B cell (primary cell): ENCODE results near the gene ERBB2. TPM values are rescaled to one million over a fixed set of nuclear protein-coding genes. Genes with fewer than 3 reads are reported as not detected.
A peak's percentile ranks its signal among the peaks of the same experiment; 100 is the strongest.

Experiments used
- ATAC-seq: fragments of 200-7000 bp; cut with Tn5 transposase; one replicate; pipeline ENCODE4 v1.10.0; 2021; ENCODE audit warnings: low read depth, mild to moderate bottlenecking, moderate number of reproducible peaks, moderate library complexity
- CTCF ChIA-PET: fragments of 350-600 bp; sonication (Branson Sonifier 250); formaldehyde crosslinking; loops from one replicate; lab custom pipeline; 2021; ENCODE audit warnings: antibody characterized with exemption, inconsistent platforms; lab: Charles Lee
- POLR2A ChIA-PET: fragments of 350-600 bp; sonication (Branson Sonifier 250); formaldehyde crosslinking; loops from one replicate; lab custom pipeline; 2021; ENCODE audit warnings: antibody characterized with exemption; lab: Charles Lee
- DNase-seq: peaks from one replicate; pipeline ENCODE4 v3.0.0; 2013
- H2AFZ ChIP-seq: 2 replicates; pipeline ENCODE4 v1.6.1; 2012; ENCODE audit warnings: mild to moderate bottlenecking, low read depth, low read length; ENCODE audit not compliant: insufficient read depth, poor library complexity, severe bottlenecking
- H3K27ac ChIP-seq, 2 donors: 1 replicate in 1 of 2; 2 replicates in 1 of 2; pipeline ENCODE4 v1.5.1; 2012 to 2013; ENCODE audit warnings: low read length in 2 of 2, mild to moderate bottlenecking in 2 of 2, moderate library complexity in 1 of 2
- H3K27me3 ChIP-seq, 4 experiments: fragments of 200-600 bp in 1 of 4; sonication (generic) in 1 of 4; replicated peaks in 1 of 4; 1 replicate in 2 of 4; 2 replicates in 2 of 4; pipeline versions ENCODE4 v1.6.1 to v1.7.0; 2013 to 2016; ENCODE audit warnings: low read length in 3 of 4, mild to moderate bottlenecking in 2 of 4, mixed read lengths in 1 of 4, moderate library complexity in 1 of 4; ENCODE audit not compliant: insufficient read depth in 4 of 4, control insufficient read depth in 3 of 4; ENCODE audit errors: control extremely low read depth in 1 of 4
- H3K36me3 ChIP-seq, 2 experiments: replicated peaks in 1 of 2; 1 replicate in 1 of 2; 2 replicates in 1 of 2; pipeline versions ENCODE4 v1.6.1 to v1.7.1; 2013; ENCODE audit warnings: low read length in 1 of 2; ENCODE audit not compliant: insufficient read depth in 2 of 2, control insufficient read depth in 1 of 2; ENCODE audit errors: control extremely low read depth in 1 of 2, extremely low read depth in 1 of 2
- H3K4me1 ChIP-seq, 2 donors: fragments of 200-600 bp in 1 of 2; sonication (generic) in 1 of 2; 1 replicate in 1 of 2; 2 replicates in 1 of 2; pipeline versions ENCODE4 v1.5.1 to v1.6.1; 2013 to 2017; ENCODE audit warnings: low read length in 2 of 2; ENCODE audit not compliant: control insufficient read depth in 2 of 2, insufficient read depth in 2 of 2
- H3K4me2 ChIP-seq: replicated peaks from 2 replicates; pipeline ENCODE3; 2012; ENCODE audit warnings: mild to moderate bottlenecking, low read depth, low read length; ENCODE audit not compliant: poor library complexity, severe bottlenecking
- H3K4me3 ChIP-seq, 5 experiments: fragments of 200-600 bp in 1 of 5; sonication (generic) in 1 of 5; 1 replicate in 3 of 5; 2 replicates in 2 of 5; pipeline versions ENCODE4 v1.5.1 to v1.7.0; 2011 to 2016; ENCODE audit warnings: low read length in 4 of 5, mild to moderate bottlenecking in 4 of 5, low read depth in 2 of 5, control low read depth in 1 of 5, moderate library complexity in 1 of 5; ENCODE audit not compliant: insufficient read depth in 1 of 5; ENCODE audit errors: control extremely low read depth in 1 of 5, extremely low read depth in 1 of 5
- H3K79me2 ChIP-seq: fragments of 200-600 bp; sonication (generic); one replicate; pipeline ENCODE4 v1.6.0; 2016; ENCODE audit warnings: low read length; ENCODE audit not compliant: control insufficient read depth, insufficient read depth
- H3K9ac ChIP-seq: fragments of 200-600 bp; sonication (generic); 2 replicates; pipeline ENCODE4 v1.6.1; 2017; ENCODE audit warnings: mild to moderate bottlenecking, low read length, moderate library complexity
- H3K9me3 ChIP-seq, 3 donors: one replicate each; pipeline versions ENCODE4 v1.6.1 to v1.7.1; 2013; ENCODE audit warnings: low read length in 2 of 3; ENCODE audit not compliant: control insufficient read depth in 2 of 3, insufficient read depth in 1 of 3; ENCODE audit errors: control extremely low read depth in 1 of 3
- H4K20me1 ChIP-seq: 2 replicates; pipeline ENCODE4 v1.6.0; 2012; ENCODE audit warnings: mild to moderate bottlenecking, low read length; ENCODE audit not compliant: insufficient read depth, control insufficient read depth, poor library complexity, severe bottlenecking
- H3K27ac Mint-ChIP-seq: one replicate; pipeline ENCODE4 v1.8.0; 2021; ENCODE audit warnings: mixed read lengths
- H3K27me3 Mint-ChIP-seq: one replicate; pipeline ENCODE4 v1.8.0; 2021; ENCODE audit warnings: mixed read lengths
- H3K4me1 Mint-ChIP-seq: one replicate; pipeline ENCODE4 v1.8.0; 2021; ENCODE audit warnings: mixed read lengths
- H3K4me3 Mint-ChIP-seq: one replicate; pipeline ENCODE4 v1.8.0; 2021; ENCODE audit warnings: mixed read lengths
- H3K9me3 Mint-ChIP-seq: one replicate; pipeline ENCODE4 v1.8.0; 2022; ENCODE audit warnings: mixed read lengths; ENCODE audit not compliant: insufficient read depth
- CTCF ChIP-seq: fragments of 200-600 bp; IDR thresholded peaks from one replicate; pipeline ENCODE4 v1.8.0; 2022; ENCODE audit warnings: antibody characterized with exemption, mild to moderate bottlenecking
- EZH2 ChIP-seq: IDR thresholded peaks from 2 replicates; pipeline ENCODE4 v1.6.1; 2012; ENCODE audit warnings: borderline replicate concordance, low read depth, mild to moderate bottlenecking, moderate library complexity, low read length; ENCODE audit not compliant: insufficient read depth, poor library complexity, severe bottlenecking
- WGBS: methylation state at CpG from one replicate; pipeline ENCODE4 v1.1.5; 2013; ENCODE audit warnings: missing lambda C conversion rate; ENCODE audit not compliant: insufficient coverage; 5-methylcytosine and 5-hydroxymethylcytosine counted together
- intact Hi-C: fragments of 100-400 bp; cut with micrococcal nuclease; formaldehyde crosslinking; loops from one replicate; pipeline ENCODE4 v1.10.0; 2022
- polyA plus RNA-seq: library from polyadenylated mRNA; depleted of rRNA; stranded (reverse); fragments of >200 nt; gene quantifications from 2 replicates; pipeline ENCODE4 v1.2.3, GENCODE V29; 2012
- total RNA-seq, 2 donors: library from RNA; stranded (reverse); fragments of 120-200 nt in 1 of 2; gene quantifications; 1 replicate in 1 of 2; 2 replicates in 1 of 2; pipeline versions ENCODE4 v1.2.3 to v1.2.4, GENCODE V29; 2013 to 2022

Gene ERBB2
- total and polyA plus RNA-seq, 2 donors (not counting 1 experiment from before 2014, with no cell fraction given), result 3.2 to 8.4 TPM

GRCh38 chr17:39736319-39737165, 36.7 kb downstream of the ERBB2 start:
- H3K79me2 ChIP-seq, result peaks cover 2% of the 10 kb centered on the region
- H3K9me3 ChIP-seq, result peaks cover 0 to 7% (median 0%) of the 10 kb centered on the region in 3 donors
- H3K9ac ChIP-seq, result no peak overlapping the region
- TF ChIP-seq CTCF, result no peak
- no peak for TF ChIP-seq EZH2
- H3K4me2 ChIP-seq, result no peak overlapping the region
- CTCF ChIA-PET, result interaction anchor here (1.2 to 2.0 kb wide), 2 partner anchors 113 to 115 kb away, joined by 3 to 8 read pairs; no protein-coding TSS in a partner anchor
- DNase-seq (no peak), ATAC-seq (no peak)
- Mint-ChIP-seq H3K9me3 (no peaks in the 10 kb centered on the region), H3K4me3 (peak overlapping the region; percentile 2), H3K27ac (no peak overlapping the region), H3K27me3 (peaks cover 30% of the 10 kb centered on the region), H3K4me1 (peaks cover 35% of the 10 kb centered on the region)
- H3K27me3 ChIP-seq, result peaks cover 0 to 34% (median 12%) of the 10 kb centered on the region in 4 experiments
- no peak overlapping the region for H3K4me3 ChIP-seq
- no peaks in the 10 kb centered on the region for H4K20me1 ChIP-seq
- H3K36me3 ChIP-seq, result no peaks in the 10 kb centered on the region
- intact Hi-C loops, result no loop called here
- no peak overlapping the region for H2AFZ ChIP-seq
- no peak overlapping the region for H3K27ac ChIP-seq
- 93% methylated on average over 7 of the region's 10 CpGs for WGBS
- POLR2A ChIA-PET, result interaction anchor here (0.7 kb wide), 1 partner anchor 85 kb away, joined by 5 read pairs; no protein-coding TSS in a partner anchor
- H3K4me1 ChIP-seq, result peaks cover 32 to 35% of the 10 kb centered on the region in 2 donors
